GM12874 (cell line): Measurements from ENCODE around the gene VPS26B.

Source experiments
- TF ChIP-seq, protein P1 (sequence below): IDR thresholded peaks from 2 replicates; pipeline ENCODE4 v1.5.1; 2011; ENCODE audit warnings: low read depth, mild to moderate bottlenecking, control low read depth, low read length, moderate library complexity; ENCODE audit not compliant: insufficient read depth

Gene VPS26B

DNA sequence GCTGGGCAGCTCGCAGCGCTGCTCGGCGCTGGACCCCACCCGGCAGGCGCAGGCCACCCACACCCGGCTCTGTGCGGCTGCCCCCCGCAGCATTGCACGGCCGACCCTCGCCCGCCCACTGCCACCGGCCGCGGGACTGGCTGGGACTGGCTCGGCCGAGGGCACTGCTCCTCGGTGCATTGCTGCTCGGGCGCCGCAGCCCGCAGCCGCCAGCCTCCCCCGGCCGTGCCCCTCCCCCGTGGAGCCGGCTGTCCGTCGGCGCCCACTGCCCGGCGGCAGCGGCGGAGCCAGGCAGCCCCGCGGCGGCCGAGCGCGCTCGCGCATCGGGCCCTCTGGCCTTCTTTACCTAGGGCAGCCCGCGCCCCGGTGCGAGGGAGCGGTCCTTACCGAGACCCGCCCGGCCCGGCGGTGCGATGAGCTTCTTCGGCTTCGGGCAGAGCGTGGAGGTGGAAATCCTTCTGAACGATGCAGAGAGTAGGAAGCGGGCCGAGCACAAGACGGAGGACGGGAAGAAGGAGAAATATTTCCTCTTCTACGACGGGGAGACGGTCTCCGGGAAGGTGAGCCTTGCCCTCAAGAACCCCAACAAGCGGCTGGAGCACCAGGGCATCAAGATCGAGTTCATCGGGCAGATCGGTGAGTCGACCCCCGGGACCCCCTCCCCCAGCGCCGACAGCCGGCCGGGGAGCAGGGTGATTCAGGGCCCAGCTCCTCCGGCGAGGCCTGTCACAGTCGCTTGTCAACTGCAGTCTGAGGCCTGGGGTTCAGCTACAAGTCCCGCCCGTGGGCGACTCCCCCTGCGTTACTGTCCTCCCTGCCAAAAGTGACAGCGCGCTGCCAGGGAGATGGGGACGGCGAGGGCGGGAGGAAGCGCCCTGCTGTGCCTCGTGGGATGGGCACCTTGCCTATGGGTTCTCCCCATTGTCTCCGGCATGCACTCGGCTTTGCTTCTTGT is 516 bp downstream of the VPS26B start:
- TF ChIP-seq, protein P1, sequence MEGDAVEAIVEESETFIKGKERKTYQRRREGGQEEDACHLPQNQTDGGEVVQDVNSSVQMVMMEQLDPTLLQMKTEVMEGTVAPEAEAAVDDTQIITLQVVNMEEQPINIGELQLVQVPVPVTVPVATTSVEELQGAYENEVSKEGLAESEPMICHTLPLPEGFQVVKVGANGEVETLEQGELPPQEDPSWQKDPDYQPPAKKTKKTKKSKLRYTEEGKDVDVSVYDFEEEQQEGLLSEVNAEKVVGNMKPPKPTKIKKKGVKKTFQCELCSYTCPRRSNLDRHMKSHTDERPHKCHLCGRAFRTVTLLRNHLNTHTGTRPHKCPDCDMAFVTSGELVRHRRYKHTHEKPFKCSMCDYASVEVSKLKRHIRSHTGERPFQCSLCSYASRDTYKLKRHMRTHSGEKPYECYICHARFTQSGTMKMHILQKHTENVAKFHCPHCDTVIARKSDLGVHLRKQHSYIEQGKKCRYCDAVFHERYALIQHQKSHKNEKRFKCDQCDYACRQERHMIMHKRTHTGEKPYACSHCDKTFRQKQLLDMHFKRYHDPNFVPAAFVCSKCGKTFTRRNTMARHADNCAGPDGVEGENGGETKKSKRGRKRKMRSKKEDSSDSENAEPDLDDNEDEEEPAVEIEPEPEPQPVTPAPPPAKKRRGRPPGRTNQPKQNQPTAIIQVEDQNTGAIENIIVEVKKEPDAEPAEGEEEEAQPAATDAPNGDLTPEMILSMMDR, result no peak

- TF ChIP-seq, protein P1, result no peak
These were observed 2.4 kb downstream of the VPS26B start for GRCh38 chr11:134226806-134227325.

DNA sequence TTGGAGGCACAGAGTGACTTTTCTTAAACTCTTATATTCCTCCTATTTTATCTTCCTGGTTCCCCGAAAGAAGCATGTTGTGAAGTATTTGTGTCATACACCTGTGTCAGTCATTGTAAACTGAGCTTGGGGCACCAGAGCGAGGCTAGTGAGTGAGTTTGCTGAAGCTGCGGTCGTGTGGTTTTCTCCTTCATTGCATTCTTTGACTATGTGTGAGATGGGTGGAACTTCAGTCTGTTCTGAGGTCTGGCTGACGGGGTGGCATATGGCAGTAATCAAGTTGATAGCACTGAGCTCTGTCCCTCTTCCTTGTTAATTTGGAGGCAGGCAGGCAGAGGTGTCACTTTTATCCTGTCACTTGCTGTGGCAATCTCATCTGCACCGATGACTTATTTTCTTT is 4.2 kb downstream of the VPS26B start:
- TF ChIP-seq, protein P1, result no peak

GRCh38 chr11:134229126-134229790 is 4.8 kb downstream of the VPS26B start:
- TF ChIP-seq, protein P1, result no peak

DNA sequence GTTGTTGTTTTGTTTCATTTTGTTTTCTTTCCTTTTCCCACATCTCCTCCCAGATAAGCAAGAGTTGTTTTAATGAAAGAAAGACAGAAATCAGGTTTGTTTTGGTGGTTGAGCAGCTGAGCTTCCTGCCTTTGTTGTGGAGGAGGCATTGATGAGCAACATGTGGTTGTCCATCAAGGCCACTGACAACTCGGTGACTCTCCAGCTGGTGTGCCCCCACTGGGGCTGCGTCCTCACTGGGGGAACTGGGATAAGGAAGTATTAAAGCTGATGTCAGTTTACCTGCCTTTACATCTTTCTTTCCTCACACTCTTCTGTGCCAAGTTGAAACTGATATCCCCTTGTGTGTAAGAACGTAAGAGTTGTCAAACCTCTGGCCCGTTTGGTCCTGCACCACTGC is 5.9 kb downstream of the VPS26B start:
- TF ChIP-seq, protein P1, result no peak

- TF ChIP-seq, protein P1, result no peak
These were observed 7.6 kb downstream of the VPS26B start for GRCh38 chr11:134231958-134232659.

- TF ChIP-seq, protein P1, result no peak
These were observed 9.3 kb downstream of the VPS26B start for GRCh38 chr11:134233729-134234179.
